T-cell (primary cell): ENCODE results near the gene ZDHHC17. TPM values are rescaled to one million over a fixed set of nuclear protein-coding genes. Genes with fewer than 3 reads are reported as not detected.

Source experiments
- ATAC-seq, 4 experiments: fragments of 200-7000 bp in 3 of 4; fragments of 150-1000 bp in 1 of 4; cut with Tn5 transposase; replicated peaks in 1 of 4; 1 replicate in 3 of 4; 2 replicates in 1 of 4; pipeline ENCODE4 v1.10.0; 2021; ENCODE audit warnings: moderate library complexity in 3 of 4, mild to moderate bottlenecking in 2 of 4, moderate number of reproducible peaks in 1 of 4
- CTCF ChIA-PET, 2 donors: fragments of 300-600 bp; sonication (Branson Sonifier 250); formaldehyde crosslinking; loops; one replicate each; lab custom pipeline; 2022; ENCODE audit warnings: antibody characterized with exemption in 2 of 2; lab: Charles Lee
- POLR2A ChIA-PET, 2 donors: fragments of 300-600 bp; sonication (Branson Sonifier 250); formaldehyde crosslinking; loops; one replicate each; lab custom pipeline; 2022; ENCODE audit warnings: antibody characterized with exemption in 2 of 2; lab: Charles Lee
- DNase-seq, 35 experiments: peaks; one replicate each; pipeline versions ENCODE4 v3.0.0 to v3.0.0-alpha.2; 2013 to 2023
- H3K27ac ChIP-seq: one replicate; pipeline ENCODE4 v1.5.1; 2013; ENCODE audit warnings: low read length
- H3K27me3 ChIP-seq, 2 experiments: replicated peaks in 1 of 2; 1 replicate in 1 of 2; 2 replicates in 1 of 2; pipeline versions ENCODE4 v1.6.1 to v1.7.0; 2013; ENCODE audit warnings: low read length in 1 of 2, mixed read lengths in 1 of 2; ENCODE audit not compliant: control insufficient read depth in 2 of 2, insufficient read depth in 2 of 2; ENCODE audit errors: extremely low read depth in 1 of 2
- H3K36me3 ChIP-seq, 2 donors: 1 replicate in 1 of 2; 2 replicates in 1 of 2; pipeline versions ENCODE4 v1.6.1 to v1.7.0; 2013; ENCODE audit warnings: low read length in 1 of 2; ENCODE audit not compliant: control insufficient read depth in 2 of 2, insufficient read depth in 1 of 2; ENCODE audit errors: extremely low read depth in 1 of 2
- H3K4me1 ChIP-seq, 2 experiments: 1 replicate in 1 of 2; 2 replicates in 1 of 2; pipeline versions ENCODE4 v1.6.1 to v1.7.0; 2013; ENCODE audit warnings: low read length in 2 of 2, mixed read lengths in 1 of 2; ENCODE audit not compliant: insufficient read depth in 2 of 2, control insufficient read depth in 1 of 2; ENCODE audit errors: extremely low read depth in 1 of 2
- H3K4me3 ChIP-seq, 2 donors: 1 replicate in 1 of 2; 2 replicates in 1 of 2; pipeline versions ENCODE4 v1.5.1 to v1.7.0; 2013; ENCODE audit warnings: mild to moderate bottlenecking in 2 of 2, low read length in 1 of 2, moderate library complexity in 1 of 2; ENCODE audit not compliant: control insufficient read depth in 1 of 2; ENCODE audit errors: extremely low read depth in 1 of 2
- H3K9me3 ChIP-seq: 2 replicates; pipeline ENCODE4 v1.7.0; 2013
- H3K27ac Mint-ChIP-seq, 2 donors: one replicate each; pipeline ENCODE4 v1.8.0; 2020 to 2021; ENCODE audit warnings: mild to moderate bottlenecking in 2 of 2, mixed read lengths in 2 of 2
- H3K27me3 Mint-ChIP-seq, 2 donors: one replicate each; pipeline ENCODE4 v1.8.0; 2021 to 2022; ENCODE audit warnings: mixed read lengths in 2 of 2
- H3K36me3 Mint-ChIP-seq: one replicate; pipeline ENCODE4 v1.8.0; 2021; ENCODE audit warnings: mixed read lengths
- H3K4me1 Mint-ChIP-seq, 3 donors: one replicate each; pipeline ENCODE4 v1.8.0; 2020 to 2022; ENCODE audit warnings: mixed read lengths in 3 of 3, mild to moderate bottlenecking in 1 of 3
- H3K4me3 Mint-ChIP-seq, 3 donors: one replicate each; pipeline ENCODE4 v1.8.0; 2020 to 2022; ENCODE audit warnings: mild to moderate bottlenecking in 3 of 3, mixed read lengths in 3 of 3, moderate library complexity in 3 of 3
- H3K9me3 Mint-ChIP-seq, 3 donors: one replicate each; pipeline ENCODE4 v1.8.0; 2020 to 2022; ENCODE audit warnings: mixed read lengths in 3 of 3
- WGBS: methylation state at CpG from one replicate; pipeline ENCODE4 v1.1.5; 2013; ENCODE audit warnings: missing lambda C conversion rate; ENCODE audit not compliant: insufficient coverage; 5-methylcytosine and 5-hydroxymethylcytosine counted together
- total RNA-seq, 35 experiments: library from RNA in 6 of 35; stranded (reverse) in 6 of 35; fragments of 120-200 nt in 1 of 35; gene quantifications; one replicate each; pipeline versions ENCODE4 v1.2.1 to v1.2.4 and lab custom pipeline; 2013 to 2026

The ZDHHC17 gene
- total RNA-seq, 5 donors from 2014 or later (not counting 1 experiment from before 2014, with no cell fraction given) = 39.8 to 58.9 (median 42.9) TPM

- H3K9me3 Mint-ChIP-seq = no peaks in the 10 kb centered on the region
- CTCF ChIA-PET = interaction anchor here (0.9 to 4.0 kb wide), 4 partner anchors 170 to 218 kb away, joined by 3 to 56 read pairs (median 4); no protein-coding TSS in a partner anchor
- no peaks in the 10 kb centered on the region for H3K27me3 ChIP-seq
- peaks cover 0 to 3% of the 10 kb centered on the region in 2 experiments for H3K4me1 ChIP-seq
- H3K4me1 Mint-ChIP-seq = peaks cover 32 to 46% (median 41%) of the 10 kb centered on the region in 3 donors
- no peak overlapping the region for H3K27ac Mint-ChIP-seq
- WGBS = no CpG with 5 or more reads among the region's 1 CpG
- ATAC-seq (no peak), DNase-seq (no peak)
- no peak overlapping the region for H3K4me3 Mint-ChIP-seq
- H3K27me3 Mint-ChIP-seq = no peaks in the 10 kb centered on the region
- H3K9me3 ChIP-seq = no peaks in the 10 kb centered on the region
- peaks cover 5% of the 10 kb centered on the region for H3K36me3 Mint-ChIP-seq
- H3K36me3 ChIP-seq = peaks cover 0 to under 1% of the 10 kb centered on the region in 2 donors
- no peak overlapping the region for H3K4me3 ChIP-seq
- POLR2A ChIA-PET = no interaction called here
- no peak overlapping the region for H3K27ac ChIP-seq
Observed at GRCh38 chr12:76792828-76793227, 28.9 kb downstream of the ZDHHC17 start.

GRCh38 chr12:76798864-76799263 is 34.9 kb downstream of the ZDHHC17 start:
- Histone ChIP-seq H3K9me3 (no peaks in the 10 kb centered on the region), H3K4me1 (no peaks in the 10 kb centered on the region), H3K27ac (no peak overlapping the region), H3K36me3 (peaks cover 3 to 16% of the 10 kb centered on the region in 2 donors), H3K27me3 (no peaks in the 10 kb centered on the region), H3K4me3 (no peak overlapping the region)
- ChIA-PET CTCF (interaction anchor here in 1 of 2 donors (1.0 kb wide), 1 partner anchor 177 kb away, joined by 3 read pairs; no protein-coding TSS in a partner anchor), POLR2A (interaction anchor here in 1 of 2 donors (0.6 kb wide), 1 partner anchor 384 kb away, joined by 4 read pairs; no protein-coding TSS in a partner anchor)
- whole genome bisulfite sequencing = no CpG with 5 or more reads among the region's 4 CpGs
- Mint-ChIP-seq H3K4me3 (no peak overlapping the region), H3K27me3 (no peaks in the 10 kb centered on the region), H3K9me3 (peaks cover 7 to 10% (median 9%) of the 10 kb centered on the region in 3 donors), H3K36me3 (peaks cover 54% of the 10 kb centered on the region), H3K4me1 (peaks cover 26 to 32% (median 29%) of the 10 kb centered on the region in 3 donors), H3K27ac (no peak overlapping the region)
- ATAC-seq = no peak
- DNase-seq = no peak

- ATAC-seq = no peak
- H3K4me3 ChIP-seq = no peak overlapping the region
- H3K9me3 ChIP-seq = no peaks in the 10 kb centered on the region
- Mint-ChIP-seq H3K9me3 (peaks cover 7 to 10% (median 9%) of the 10 kb centered on the region in 3 donors), H3K27me3 (no peaks in the 10 kb centered on the region), H3K36me3 (peaks cover 59% of the 10 kb centered on the region), H3K4me1 (peaks cover 29 to 36% (median 34%) of the 10 kb centered on the region in 3 donors), H3K4me3 (no peak overlapping the region), H3K27ac (no peak overlapping the region)
- H3K27me3 ChIP-seq = no peaks in the 10 kb centered on the region
- POLR2A ChIA-PET = interaction anchor here in 1 of 2 donors (0.6 kb wide), 1 partner anchor 385 kb away, joined by 4 read pairs; no protein-coding TSS in a partner anchor
- H3K36me3 ChIP-seq = peaks cover 3 to 16% of the 10 kb centered on the region in 2 donors
- 100% methylated on average over 1 of the region's 2 CpGs for WGBS
- CTCF ChIA-PET = interaction anchor here (0.7 to 1.0 kb wide), 2 partner anchors 9 to 177 kb away, joined by 3 read pairs; no protein-coding TSS in a partner anchor
- no peak for DNase-seq
- H3K27ac ChIP-seq = no peak overlapping the region
- H3K4me1 ChIP-seq = no peaks in the 10 kb centered on the region
Observed at GRCh38 chr12:76799362-76799761, 35.4 kb downstream of the ZDHHC17 start.

DNA sequence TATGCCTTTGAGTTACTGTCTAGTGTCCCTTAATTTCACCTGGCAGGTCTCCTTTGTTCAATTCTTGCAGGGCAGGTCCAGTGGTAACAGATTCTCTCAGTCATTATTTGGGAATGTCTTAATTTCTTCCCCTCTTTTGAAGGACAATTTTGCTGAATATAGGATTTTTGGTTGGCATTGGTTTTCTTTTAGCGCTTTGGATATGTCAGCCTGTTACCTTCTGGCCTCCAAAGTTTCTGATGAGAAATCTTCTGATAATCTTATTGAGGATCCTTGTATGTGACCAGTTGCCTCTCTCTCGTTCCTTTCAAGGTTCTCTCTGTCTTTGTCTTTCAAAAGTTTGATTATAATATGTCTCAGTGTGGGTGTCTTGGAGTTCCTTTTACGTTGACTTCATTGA is 38.1 kb downstream of the ZDHHC17 start:
- Histone ChIP-seq H3K4me3 (no peak overlapping the region), H3K27ac (no peak overlapping the region), H3K4me1 (no peaks in the 10 kb centered on the region), H3K27me3 (no peaks in the 10 kb centered on the region), H3K36me3 (peaks cover 3 to 34% of the 10 kb centered on the region in 2 donors), H3K9me3 (no peaks in the 10 kb centered on the region)
- ChIA-PET CTCF (no interaction called here), POLR2A (no interaction called here)
- H3K9me3 Mint-ChIP-seq = peaks cover 7 to 10% (median 9%) of the 10 kb centered on the region in 3 donors
- H3K36me3 Mint-ChIP-seq = peaks cover 58% of the 10 kb centered on the region
- peaks cover 18 to 23% (median 18%) of the 10 kb centered on the region in 3 donors for H3K4me1 Mint-ChIP-seq
- no peak for ATAC-seq
- H3K4me3 Mint-ChIP-seq = no peak overlapping the region
- no peak overlapping the region for H3K27ac Mint-ChIP-seq
- DNase-seq = no peak
- no peaks in the 10 kb centered on the region for H3K27me3 Mint-ChIP-seq
- 100% methylated on average over 1 of the region's 3 CpGs for WGBS

DNA sequence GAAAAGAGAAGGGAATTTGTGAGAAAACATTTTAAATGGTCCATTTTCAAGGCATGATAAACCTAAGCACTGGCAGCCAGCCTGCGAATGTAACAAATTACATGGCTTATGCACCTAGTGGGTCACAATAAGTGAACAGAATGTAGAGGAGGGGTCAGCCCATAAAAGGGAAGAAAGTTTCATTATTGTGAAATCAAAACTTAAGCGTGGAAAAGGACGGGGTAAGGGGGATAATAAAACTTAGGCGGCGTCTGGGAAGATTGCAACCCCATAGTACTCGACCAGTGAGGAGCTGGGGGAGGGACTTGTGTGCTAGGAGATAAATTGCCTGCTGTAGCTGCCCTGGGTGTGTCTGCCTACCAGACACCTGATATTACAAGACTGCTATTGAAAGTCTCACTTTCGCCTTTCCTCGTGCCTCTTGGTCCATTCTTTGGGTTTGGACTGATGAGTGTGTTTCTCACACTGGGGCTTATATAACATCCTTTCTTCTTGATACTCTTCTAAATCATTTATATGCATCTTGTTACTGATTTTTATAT is 40.6 kb downstream of the ZDHHC17 start:
- Mint-ChIP-seq H3K36me3 (peaks cover 45% of the 10 kb centered on the region), H3K9me3 (peaks cover 7 to 10% (median 9%) of the 10 kb centered on the region in 3 donors), H3K4me3 (no peak overlapping the region), H3K27ac (no peak overlapping the region), H3K4me1 (peaks cover 8 to 18% (median 10%) of the 10 kb centered on the region in 3 donors), H3K27me3 (no peaks in the 10 kb centered on the region)
- H3K9me3 ChIP-seq = no peaks in the 10 kb centered on the region
- H3K4me3 ChIP-seq = no peak overlapping the region
- ATAC-seq (no peak), DNase-seq (no peak)
- H3K4me1 ChIP-seq = no peaks in the 10 kb centered on the region
- H3K27ac ChIP-seq = no peak overlapping the region
- ChIA-PET CTCF (interaction anchor here in 1 of 2 donors (0.6 kb wide), 1 partner anchor 58 kb away, joined by 3 read pairs; no protein-coding TSS in a partner anchor), POLR2A (no interaction called here)
- H3K36me3 ChIP-seq = peaks cover 3 to 37% of the 10 kb centered on the region in 2 donors
- no peaks in the 10 kb centered on the region for H3K27me3 ChIP-seq
- WGBS = 100% methylated on average over 1 of the region's 8 CpGs

DNA sequence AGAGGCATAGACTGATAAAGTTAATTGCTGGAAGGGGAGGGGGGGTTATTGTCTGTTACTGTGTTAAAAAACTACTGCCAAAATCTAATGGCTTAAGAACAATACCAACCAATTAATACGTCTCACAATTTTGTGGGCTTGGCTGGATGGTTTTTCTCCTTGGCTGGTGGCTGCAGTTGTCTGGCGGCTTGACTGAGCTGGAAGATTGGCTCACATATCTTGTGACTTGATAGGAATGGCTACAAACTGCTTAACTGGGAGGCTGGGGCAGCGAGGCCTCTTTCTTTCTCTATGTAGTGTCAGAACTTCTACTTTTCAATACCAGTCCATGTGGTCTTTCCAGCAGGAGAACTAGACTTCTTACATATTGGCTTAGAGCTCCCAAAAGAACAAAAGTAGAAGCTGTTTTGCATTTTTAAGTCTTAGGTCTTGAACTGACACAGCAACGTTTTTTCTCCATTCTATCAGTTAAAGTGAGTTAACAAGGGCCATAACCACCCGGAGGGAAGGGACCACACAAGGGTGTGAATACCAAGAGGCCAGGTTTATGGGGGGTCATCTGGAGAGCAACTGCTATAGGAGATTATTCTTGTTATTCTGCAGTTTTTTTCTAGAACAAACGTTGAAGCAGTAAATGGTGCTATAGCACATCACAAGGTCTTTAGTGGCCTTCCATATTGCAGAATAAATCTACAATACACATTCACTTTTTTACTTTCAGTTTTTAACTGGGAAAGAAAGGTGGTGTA is 46.9 kb downstream of the ZDHHC17 start:
- DNase-seq (no peak), ATAC-seq (no peak)
- peaks cover 0 to 45% of the 10 kb centered on the region in 2 donors for H3K36me3 ChIP-seq
- H3K27ac ChIP-seq = no peak overlapping the region
- H3K9me3 Mint-ChIP-seq = no peaks in the 10 kb centered on the region
- H3K27me3 Mint-ChIP-seq = no peaks in the 10 kb centered on the region
- POLR2A ChIA-PET = no interaction called here
- no CpG with 5 or more reads among the region's 6 CpGs for WGBS
- H3K4me3 ChIP-seq = no peak overlapping the region
- H3K4me1 Mint-ChIP-seq = no peaks in the 10 kb centered on the region
- no peak overlapping the region for H3K4me3 Mint-ChIP-seq
- no peak overlapping the region for H3K27ac Mint-ChIP-seq
- CTCF ChIA-PET = interaction anchor here in 1 of 2 donors (0.5 kb wide), 1 partner anchor 96 kb away, joined by 4 read pairs; no protein-coding TSS in a partner anchor
- no peaks in the 10 kb centered on the region for H3K9me3 ChIP-seq
- H3K27me3 ChIP-seq = no peaks in the 10 kb centered on the region
- H3K4me1 ChIP-seq = no peaks in the 10 kb centered on the region
- peaks cover 36% of the 10 kb centered on the region for H3K36me3 Mint-ChIP-seq
